Measurements from ENCODE around the gene TXNRD3. TPM values are rescaled to one million over a fixed set of nuclear protein-coding genes. Genes with fewer than 3 reads are reported as not detected.

TXNRD3 gene
- total and polyA plus RNA-seq, 8 donors, result 9.6 to 25.6 (median 19.6) TPM

DNA sequence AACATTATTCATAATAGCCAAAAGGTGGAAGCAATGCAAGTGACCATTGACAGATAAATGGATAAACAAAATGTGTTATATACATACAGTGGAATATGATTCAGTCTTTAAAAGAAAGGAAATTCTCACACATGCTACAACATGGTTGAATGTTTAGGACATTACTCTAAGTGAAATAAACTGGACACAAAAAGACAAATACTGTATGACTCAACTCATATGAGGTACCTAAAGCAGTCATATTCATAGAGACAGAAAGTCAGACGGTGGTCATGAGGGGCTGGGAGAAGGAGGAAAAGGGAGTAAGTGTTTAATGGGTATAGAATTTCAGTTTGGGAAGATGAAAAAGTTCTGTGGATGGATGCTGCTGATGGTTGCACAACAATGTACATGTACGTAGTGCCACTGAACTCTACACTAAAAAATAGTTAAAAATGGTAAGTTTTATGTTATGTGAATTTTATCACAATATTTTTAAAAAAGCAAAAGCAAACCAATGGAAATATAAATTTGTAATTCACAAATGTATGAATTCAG is 5.3 kb downstream of the TXNRD3 start:
- Histone ChIP-seq H3K4me1 (peaks cover 2 to 13% of the 10 kb centered on the region in 2 donors), H3K27ac (no peak overlapping the region), H3K36me3 (no peaks in the 10 kb centered on the region), H3K27me3 (peaks cover 0 to 10% of the 10 kb centered on the region in 2 donors), H3K4me3 (no peak overlapping the region), H3K9me3 (no peaks in the 10 kb centered on the region)
- no peak for DNase-seq
- no peak for ATAC-seq
- TF ChIP-seq, protein P1, sequence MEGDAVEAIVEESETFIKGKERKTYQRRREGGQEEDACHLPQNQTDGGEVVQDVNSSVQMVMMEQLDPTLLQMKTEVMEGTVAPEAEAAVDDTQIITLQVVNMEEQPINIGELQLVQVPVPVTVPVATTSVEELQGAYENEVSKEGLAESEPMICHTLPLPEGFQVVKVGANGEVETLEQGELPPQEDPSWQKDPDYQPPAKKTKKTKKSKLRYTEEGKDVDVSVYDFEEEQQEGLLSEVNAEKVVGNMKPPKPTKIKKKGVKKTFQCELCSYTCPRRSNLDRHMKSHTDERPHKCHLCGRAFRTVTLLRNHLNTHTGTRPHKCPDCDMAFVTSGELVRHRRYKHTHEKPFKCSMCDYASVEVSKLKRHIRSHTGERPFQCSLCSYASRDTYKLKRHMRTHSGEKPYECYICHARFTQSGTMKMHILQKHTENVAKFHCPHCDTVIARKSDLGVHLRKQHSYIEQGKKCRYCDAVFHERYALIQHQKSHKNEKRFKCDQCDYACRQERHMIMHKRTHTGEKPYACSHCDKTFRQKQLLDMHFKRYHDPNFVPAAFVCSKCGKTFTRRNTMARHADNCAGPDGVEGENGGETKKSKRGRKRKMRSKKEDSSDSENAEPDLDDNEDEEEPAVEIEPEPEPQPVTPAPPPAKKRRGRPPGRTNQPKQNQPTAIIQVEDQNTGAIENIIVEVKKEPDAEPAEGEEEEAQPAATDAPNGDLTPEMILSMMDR (IDR thresholded peaks at IDR 0.05), result no peak
- intact Hi-C loops (cut with DNase I), result no loop called here

DNA sequence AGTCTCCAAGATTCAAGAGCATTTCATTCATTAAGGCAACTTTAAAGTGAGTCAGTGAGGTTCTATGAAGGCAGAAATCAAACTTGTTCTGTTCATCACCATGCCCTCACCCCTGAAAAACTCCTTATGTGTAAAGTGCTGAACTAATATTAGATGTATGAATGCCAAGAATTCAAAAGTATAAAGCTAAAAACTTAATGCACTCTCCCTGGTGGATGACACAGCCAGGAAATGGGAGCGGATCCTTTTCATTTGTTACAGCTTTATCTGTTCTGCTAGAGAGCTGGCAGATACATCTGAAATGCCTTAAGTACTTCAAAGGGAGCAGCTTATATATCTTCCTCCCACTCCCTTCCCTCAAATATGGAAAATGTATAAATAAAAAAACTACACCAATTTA is 8.2 kb downstream of the TXNRD3 start:
- Histone ChIP-seq H3K9me3 (no peaks in the 10 kb centered on the region), H3K4me1 (no peaks in the 10 kb centered on the region), H3K27ac (no peak overlapping the region), H3K4me3 (no peak overlapping the region), H3K27me3 (no peaks in the 10 kb centered on the region), H3K36me3 (peaks cover 0 to 10% of the 10 kb centered on the region in 2 donors)
- peak; percentile 85 for ATAC-seq
- TF ChIP-seq, protein P1 (IDR thresholded peaks at IDR 0.05), result no peak
- DNase-seq, result peak in 1 of 4 donors; percentile 16
- intact Hi-C loops (cut with DNase I), result no loop called here

DNA sequence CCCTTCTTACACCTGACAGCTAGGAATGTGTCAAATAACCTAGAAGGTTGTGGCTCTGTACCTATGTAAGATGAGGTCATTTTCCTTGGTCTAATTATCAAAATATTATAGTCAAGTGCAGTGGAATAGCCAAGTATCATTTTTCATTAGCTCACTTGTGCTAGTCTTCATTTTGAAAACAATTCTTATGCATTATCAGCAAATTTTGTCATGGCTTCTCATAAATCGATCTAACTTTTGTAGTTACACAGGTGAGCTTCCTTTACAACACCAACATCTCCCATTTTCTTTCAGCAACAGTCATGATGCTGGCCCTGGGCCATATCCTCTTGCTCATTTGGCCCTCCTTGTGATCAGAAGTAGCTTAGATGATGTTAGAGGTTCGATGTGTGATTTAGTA is 10.3 kb downstream of the TXNRD3 start:
- ATAC-seq (no peak), DNase-seq (no peak)
- Histone ChIP-seq H3K4me1 (no peaks in the 10 kb centered on the region), H3K4me3 (no peak overlapping the region), H3K9me3 (no peaks in the 10 kb centered on the region), H3K36me3 (peaks cover 0 to 21% of the 10 kb centered on the region in 2 donors), H3K27ac (no peak overlapping the region), H3K27me3 (no peaks in the 10 kb centered on the region)
- TF ChIP-seq, protein P1 (IDR thresholded peaks at IDR 0.05), result no peak
- intact Hi-C loops (cut with DNase I), result no loop called here

DNA sequence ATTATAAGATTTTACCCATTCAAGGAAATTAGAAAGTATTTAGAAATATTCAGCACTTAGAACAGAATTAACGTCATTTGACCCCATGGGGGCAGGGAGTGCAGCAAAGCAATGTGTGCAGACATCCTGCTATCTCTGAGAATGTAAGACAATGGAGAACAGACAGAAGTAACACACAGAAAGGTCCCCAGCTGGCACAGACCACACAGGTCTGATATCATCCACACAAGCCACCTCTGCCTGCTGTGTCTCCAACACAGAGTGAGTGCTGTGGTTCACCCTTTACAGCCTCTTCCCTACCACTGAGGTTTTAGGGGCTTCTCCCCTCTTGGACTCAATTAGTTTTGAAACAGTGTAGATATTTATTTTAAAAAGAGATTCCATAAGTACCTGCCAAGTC is 16.1 kb downstream of the TXNRD3 start:
- DNase-seq (no peak), ATAC-seq (no peak)
- TF ChIP-seq, protein P1 (IDR thresholded peaks at IDR 0.05), result no peak
- Histone ChIP-seq H3K4me3 (no peak overlapping the region), H3K27me3 (no peaks in the 10 kb centered on the region), H3K36me3 (peaks cover 0 to 40% of the 10 kb centered on the region in 2 donors), H3K27ac (no peak overlapping the region), H3K9me3 (no peaks in the 10 kb centered on the region), H3K4me1 (no peaks in the 10 kb centered on the region)
- intact Hi-C loops (cut with DNase I), result no loop called here

DNA sequence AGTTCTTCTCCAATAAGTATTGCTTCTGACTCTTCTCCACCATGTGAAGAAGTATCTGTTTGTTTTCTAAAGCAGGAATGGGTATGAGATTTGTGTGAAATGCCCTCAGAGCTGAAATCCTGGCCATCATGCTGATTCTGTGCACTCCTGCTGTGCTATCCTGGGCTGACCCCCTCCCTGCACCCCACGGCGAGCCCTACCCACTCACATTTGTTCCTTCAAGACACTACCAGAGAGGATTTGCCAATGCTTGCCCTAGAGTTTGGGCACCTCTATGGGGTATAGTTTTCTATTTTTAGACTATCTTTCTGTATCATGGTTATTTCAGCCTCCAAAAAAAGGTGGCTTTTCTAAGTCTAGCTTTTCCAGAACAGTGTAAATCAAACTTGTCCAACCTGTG is 18.5 kb downstream of the TXNRD3 start:
- ATAC-seq (no peak), DNase-seq (no peak)
- H3K27me3 ChIP-seq, result no peaks in the 10 kb centered on the region
- TF ChIP-seq, protein P1 (IDR thresholded peaks at IDR 0.05), result no peak
- no peaks in the 10 kb centered on the region for H3K9me3 ChIP-seq
- peaks cover 0 to 28% of the 10 kb centered on the region in 2 donors for H3K36me3 ChIP-seq
- H3K27ac ChIP-seq, result no peak overlapping the region
- no peak overlapping the region for H3K4me3 ChIP-seq
- no peaks in the 10 kb centered on the region for H3K4me1 ChIP-seq
- intact Hi-C loops (cut with DNase I), result no loop called here

Measured in left lung (tissue), 10 donors.